Measurements from ENCODE around the gene RHOBTB3.

- TF ChIP-seq CTCF (IDR thresholded peaks at IDR 0.05; ENCODE audit: insufficient read depth, low read length) (no peak), REST (IDR thresholded peaks at IDR 0.05; ENCODE audit: insufficient replicate concordance, low read depth) (no peak), POLR2AphosphoS5 (IDR thresholded peaks at IDR 0.05; ENCODE audit: low read depth) (no peak), GABPA (IDR thresholded peaks at IDR 0.05; ENCODE audit: low read depth) (no peak)
These were observed 67.4 kb downstream of the RHOBTB3 start for GRCh38 chr5:95798545-95798944.
